ENCODE data around the gene BTBD2.
A peak's percentile ranks its signal among the peaks of the same experiment; 100 is the strongest.

Gene BTBD2

GRCh38 chr19:2050349-2050990 lies 35.0 kb upstream of the BTBD2 start:
- DNase-seq = no peak

DNA sequence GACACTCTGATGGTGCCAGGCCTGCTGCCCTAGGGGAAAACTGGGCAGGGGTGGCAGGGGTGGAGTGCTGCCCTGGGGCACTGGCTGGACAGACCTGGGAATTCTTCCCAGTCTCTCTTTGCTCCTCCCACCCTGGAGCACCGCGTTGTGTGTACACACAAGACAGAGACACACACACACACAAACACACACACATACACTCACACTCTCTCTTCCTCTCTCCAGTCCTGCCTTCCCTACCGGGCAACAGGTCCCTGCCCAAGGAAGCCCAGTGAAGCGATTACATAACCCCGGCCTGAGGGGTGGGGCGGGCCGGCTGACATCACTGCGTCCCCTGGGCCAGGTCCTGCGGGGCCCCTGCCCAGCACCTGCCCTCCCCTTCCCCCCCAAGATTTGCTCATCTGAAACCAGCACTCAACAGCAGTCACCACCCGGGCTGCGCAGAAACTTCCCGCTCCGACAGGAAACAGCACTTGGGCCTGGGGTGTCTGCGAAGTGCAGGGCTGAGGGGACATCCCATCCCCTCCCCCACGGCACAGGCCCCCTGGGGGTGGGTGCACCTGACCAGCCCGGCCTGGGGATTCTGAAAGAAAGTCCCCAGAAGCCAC lies 34.3 kb upstream of the BTBD2 start:
- no peak for DNase-seq

DNA sequence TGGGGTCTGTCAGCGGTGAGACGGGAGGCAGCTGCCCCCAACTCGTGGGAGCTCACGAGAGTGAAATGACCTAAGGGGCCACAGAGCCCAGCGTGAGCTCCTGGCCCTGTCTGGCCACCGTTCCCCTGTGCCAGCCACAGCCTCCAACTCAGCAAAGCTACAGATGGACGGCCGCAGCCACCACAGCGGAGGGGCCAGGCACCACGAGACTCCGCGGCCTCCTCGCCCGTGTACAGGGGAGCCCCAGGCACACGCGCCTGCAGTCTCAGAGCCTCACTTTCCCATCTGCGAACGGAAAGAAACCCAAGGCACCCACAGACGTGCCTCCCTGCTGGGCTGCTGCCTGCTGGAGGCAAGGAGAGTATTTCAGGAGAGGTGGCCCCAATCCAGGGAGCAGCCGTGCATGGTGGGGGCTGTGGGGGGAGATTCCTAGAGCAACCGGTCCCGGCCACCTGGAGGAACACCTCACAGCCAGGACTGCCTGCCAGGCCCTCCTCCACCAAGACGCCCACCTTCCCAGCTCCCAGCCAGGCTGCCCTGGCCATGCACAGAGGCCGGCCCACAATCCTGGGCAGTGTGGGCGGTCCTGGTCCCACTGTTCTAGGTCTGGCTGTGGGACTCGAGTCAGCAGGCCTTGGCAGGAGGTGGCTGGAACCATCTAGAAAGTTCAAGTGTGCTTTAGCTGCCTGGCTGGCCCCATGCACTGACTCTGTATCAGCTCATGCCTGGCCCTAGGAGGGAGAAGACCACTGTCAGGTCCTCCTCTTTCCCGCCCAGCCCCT lies 33.6 kb upstream of the BTBD2 start:
- DNase-seq = no peak

DNA sequence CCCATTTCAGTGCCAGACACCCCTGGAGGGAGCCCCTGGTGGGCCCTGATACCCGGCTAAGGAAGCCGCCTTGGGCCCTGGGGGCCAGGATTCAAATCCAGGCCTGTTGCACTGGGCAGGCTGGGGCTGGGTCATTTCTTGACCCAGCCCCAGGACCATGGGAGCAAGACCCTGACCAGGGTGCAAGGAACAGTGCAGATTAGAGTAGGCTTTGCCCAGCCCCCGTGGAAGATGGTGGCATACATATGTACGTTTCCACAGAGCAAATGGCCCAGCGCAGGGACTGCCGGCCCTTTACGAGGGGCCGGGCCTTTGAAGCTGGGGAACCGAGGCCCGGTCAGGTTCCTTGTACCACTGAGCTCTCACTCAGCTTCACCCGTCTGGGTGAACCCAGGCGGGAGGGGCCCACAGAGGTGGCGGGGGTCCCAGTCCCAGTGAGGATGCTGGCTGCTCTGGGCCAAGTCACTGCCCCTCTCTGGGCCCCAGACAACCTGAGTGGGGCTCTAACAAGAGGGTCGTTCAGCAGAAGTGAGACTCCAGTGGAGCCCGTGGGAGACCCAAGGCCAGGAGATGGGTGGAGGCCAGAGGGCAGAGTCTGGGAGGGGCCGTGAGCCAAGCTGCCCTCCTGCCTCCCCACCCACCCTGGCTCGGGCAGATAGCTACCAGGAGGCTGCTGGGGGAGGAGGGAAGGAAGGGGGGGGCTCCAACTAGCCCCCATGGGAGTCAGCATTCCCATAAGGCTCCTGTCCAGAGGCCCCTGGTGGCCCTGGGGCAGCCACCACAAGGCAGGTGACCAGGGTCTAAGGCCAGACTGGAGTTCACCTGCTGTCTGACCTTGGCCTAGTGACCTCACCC lies 32.8 kb upstream of the BTBD2 start:
- no peak for DNase-seq

DNA sequence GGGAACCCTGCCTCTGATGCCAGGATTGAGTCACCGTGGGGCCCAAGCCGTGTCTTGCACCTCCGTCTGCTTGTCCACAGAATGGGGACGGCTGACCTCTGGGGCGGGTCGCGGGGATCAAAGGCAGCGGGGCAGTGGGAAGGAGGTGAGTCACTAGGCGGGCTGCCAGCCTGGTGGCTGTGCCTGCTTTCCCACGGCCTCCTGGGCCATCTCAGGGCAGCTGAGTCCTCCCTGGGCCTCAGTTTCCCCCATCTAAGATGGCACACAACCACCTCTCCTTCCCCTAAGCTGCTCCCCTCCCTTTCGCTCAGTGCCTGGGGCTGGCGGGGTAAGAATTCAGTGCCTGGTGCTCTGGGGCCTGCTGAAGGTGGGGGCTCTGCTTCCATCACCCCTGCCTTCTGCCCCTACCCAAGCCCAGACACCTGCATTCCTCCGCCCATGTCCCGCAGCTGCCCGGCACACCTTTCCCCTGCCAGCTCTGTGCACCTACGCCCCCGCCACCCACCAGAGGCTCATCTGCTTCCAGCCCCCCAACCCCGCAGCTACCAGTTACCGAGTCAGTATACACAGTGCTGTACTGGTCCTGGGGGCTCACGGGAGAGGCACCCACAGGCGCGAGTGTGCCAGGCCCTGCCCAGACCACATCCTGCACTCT lies 32.1 kb upstream of the BTBD2 start:
- DNase-seq = no peak

DNA sequence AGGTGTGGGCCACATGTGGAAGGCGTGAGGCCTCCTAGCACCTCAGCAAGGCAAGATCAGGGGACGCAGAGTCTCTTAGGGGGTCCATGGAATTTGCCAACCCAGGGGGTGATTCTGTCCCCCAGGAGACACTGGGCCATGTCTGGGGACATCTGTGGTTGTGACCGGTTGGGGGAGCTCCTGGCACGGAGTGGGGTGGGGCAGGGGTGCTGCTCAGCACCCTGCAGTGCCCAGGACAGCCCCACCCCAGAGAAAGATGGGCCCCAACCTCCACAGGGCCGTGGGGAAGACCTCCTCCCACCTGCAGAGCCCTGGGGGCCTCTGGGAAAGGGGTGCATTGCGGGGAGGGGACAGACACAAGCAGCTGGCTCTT lies 31.5 kb upstream of the BTBD2 start:
- DNase-seq = no peak

DNA sequence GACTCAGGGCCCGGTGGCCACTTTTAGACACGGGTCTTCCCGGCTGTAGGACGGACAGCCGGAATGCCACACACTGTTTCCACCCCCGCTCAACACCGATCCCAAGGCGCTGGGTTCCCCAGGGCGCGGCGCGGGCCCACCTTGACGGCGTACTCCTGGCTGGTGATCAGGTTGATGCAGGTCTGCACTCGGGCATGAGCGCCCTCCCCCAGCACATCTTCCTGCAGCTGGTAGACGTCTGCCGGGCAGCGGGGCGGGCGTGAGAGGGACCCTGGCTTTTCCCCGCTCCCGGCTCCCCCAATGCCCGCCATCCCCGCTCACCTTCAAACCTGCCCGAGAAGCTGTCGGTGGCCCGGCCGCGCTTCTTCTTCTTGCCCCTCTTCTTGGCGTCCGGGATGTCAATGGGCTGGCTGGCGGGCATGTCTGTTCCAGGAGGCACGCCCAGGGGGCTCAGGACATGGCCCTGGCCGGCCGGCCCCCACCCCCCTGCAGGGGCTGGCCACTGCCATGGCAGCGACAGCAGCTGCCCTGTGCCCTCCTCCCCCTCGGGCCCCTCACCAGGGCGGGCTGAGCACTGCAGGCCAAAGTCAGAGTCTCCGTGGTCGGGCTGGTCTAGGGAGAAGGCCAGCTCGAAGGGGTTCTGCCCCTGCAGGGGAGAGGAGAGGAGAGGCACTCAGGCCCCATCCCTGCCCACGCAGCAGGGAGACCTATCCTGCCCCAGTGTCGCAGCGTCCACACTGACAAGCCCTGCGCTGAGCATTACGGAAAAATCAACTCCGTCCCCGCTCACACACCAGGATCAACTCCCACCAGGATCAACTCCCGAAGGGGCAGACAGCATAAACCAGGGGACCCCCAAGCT lies 30.8 kb upstream of the BTBD2 start:
- DNase-seq = no peak

DNA sequence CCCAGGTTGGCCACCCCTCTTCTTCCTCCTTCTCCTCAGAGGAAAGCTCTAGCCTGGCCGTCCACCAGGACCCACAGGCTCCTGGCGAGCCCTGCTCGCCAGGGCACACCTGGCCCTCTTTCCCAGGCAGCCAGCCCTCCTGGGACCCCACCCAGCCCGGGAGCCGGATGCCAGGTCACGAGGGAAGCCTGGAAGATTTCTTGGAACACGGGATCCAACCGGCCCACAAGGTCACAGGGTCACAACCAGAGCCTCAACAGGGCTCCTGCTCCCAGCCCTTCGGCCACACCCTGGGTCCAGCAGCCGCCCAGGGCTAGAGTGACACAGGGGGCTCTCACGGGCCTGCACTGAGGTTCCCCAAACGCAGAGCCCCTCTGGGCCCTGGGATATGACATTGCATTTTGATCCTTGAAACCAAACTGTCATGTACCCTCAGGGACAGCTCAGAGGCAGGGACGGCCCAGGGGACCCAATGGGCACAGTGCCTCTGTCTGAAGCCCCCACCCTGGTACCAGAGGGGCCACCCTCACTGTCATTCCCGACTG lies 30.1 kb upstream of the BTBD2 start:
- no peak for DNase-seq

- DNase-seq = no peak
These were observed 29.4 kb upstream of the BTBD2 start for GRCh38 chr19:2044709-2045500.

DNA sequence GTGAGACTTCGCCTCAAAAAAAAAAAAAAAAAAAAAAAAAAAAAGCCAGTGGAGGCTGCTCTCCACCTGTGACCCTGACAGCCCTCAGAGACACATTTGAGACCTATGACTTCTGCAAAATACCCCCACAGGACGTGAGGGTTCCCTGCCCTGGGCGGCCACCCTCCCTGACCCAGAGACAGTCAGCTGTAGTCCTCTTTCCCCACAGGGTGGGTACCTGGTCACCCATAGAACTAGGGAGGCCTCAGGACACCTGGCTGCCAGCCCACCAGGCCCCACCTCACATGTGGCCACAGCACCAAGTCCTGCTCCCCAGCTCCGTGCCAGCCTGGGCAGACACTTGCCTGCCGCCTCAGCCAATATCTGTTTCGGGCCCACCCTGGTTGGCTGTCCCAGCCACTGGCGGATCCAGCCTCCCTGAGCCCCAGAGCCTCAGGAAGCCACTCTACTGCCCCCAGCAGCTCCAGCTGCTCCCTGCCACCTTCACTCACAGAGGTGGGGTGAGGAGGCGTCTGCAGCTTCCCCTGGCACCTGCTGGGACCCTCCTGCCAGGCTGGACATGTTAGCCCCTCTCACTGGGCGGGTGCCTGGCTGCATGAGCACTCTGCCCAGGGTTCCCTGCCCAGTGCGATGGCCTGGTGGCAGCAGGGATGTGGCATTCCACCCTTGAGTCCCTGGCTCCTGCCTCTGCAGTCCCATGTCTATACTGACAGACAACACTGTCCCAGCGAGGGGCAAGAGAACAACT lies 28.6 kb upstream of the BTBD2 start:
- no peak for DNase-seq

DNA sequence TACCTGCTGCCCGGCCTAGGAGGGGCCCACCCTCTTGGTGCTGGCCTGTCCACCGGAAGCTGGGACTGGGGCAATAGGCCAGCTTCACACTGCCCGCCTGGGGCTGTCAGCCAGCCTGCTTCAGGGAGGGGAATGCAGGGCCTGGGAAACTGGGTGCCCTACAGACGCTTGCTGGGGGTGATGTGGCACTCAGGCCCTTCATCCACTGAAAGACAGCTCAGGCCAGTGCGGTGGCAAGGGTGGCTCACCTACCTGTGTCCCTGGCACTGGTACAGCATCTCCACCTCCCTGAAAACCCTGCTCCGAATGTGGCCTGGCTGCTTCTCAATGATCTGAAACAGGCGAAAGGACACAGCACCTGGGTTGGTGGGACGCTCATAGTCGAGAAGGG lies 27.7 kb upstream of the BTBD2 start:
- DNase-seq = no peak

- DNase-seq = no peak
These were observed 27.2 kb upstream of the BTBD2 start for GRCh38 chr19:2042485-2043250.

DNA sequence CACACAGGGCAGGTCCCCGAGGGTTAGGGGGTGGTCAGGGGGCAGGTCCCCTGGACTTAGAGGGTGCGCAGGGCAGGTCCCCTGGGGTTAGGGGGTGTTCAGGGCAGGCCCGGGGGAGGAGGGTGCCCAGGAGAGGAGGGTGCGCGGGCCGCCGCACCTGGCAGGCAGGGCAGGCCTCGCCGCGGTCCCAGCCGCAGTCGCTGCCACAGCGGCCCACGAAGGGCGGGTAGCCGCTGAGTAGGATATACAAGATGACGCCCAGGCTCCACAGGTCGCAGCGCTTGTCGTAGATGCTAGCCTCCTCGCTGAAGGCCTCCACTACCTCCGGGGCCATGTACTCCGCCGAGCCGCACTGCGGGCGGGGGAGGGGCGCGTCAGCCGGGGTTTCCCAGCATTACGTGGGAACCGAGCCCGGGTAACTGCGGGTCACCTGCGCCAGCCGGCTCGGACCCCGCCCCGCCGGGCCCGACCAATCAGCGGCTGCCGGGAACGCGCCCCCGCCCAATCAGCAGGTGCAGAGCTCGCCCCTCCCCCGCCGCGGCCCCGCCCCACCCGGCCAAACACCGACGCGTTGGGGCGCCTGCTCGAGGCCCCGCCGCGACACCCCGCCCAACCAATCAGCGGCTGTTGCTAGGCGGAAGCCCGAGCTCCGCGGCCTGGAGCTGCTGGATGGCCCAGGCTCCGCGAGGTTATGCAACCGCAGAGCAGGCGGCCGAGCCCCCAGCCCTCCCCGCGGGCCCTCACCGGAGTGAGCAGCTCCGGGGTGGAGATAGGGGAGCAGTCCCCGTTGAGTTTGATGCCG lies 26.4 kb upstream of the BTBD2 start:
- DNase-seq = peak; percentile 91

DNA sequence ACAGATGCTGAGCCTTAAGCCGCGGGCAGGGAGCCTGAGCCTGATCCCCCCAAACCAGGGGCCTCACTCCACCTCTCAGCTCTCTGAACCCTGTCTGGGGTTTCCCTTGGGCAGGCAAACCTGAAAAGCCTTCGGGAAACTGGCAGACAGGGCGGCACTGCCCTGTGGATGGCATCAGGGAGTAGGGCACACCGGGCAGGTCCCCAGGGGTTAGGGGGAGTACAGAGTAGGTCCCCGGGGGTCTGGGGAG lies 25.8 kb upstream of the BTBD2 start:
- DNase-seq = no peak

DNA sequence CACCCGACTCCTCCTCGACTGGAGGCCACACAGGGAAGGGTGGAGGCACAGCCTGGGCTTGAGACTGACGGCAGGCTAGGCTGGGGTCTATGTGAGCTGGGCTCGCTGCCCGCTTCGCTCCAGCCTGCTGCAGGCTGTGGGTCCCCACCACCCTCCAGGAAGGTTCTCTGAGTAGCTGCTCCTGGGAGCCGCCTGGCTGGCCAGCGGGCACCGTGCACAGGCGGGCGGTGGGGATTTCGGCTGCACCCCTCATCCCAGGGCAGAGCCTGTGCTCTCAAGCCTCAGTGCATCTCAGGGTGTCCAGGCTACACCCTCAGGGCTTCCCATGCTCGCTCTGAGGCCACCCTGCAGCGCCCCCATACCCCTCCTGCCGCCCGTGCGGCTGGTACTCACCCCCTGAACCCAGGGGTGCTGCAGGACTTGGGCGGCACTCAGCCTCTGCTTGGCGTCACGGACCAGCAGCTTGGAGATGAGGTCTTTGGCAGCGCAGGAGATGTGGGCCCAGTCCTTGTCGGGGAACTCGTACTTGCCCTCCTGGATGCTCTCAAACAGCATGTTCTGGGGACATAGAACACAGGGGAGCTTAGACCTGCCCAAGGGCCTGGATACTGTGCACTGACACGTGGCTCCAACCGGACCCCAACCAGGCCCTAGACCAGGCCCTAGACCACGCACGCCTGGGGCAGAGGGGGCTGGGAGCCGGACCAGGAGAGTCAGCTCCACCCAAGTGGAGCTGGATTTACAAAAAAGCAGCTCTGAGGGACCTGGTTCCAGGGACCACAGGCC lies 25.3 kb upstream of the BTBD2 start:
- DNase-seq = no peak

DNA sequence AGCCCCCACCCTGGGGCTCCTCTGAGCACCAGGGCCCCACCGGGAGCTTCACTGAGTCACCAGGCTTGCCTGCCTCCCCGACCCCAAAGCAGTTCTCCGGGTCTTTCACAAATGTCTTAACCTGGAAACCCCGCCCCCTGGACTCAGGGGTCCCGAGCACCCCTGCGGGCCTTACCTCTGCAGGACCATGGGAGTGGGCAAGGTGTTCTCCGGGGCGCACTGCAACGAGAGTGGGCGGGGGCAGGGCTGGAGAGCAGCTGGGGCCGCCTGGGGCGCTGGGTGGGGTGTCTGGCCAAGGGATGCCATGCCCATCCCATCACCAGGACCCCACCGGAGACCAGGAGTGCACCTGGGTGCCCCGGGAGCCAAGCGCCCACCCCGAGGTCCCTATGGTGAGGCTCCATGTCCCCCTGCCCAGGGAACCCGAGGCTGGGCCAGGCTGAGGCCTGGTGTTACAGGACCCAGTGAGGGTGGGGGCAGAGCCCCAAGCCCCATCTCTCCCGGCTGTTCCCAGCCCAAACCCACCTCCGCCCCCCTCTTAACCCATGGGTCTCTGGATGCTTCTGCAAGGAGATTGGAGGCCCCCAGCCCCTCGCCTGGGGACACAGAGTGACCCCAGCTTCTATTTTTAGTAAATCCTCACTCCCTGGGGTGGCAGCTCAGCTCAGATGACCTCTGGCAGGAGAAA lies 24.6 kb upstream of the BTBD2 start:
- no peak for DNase-seq

All from NCI-H2107 (cell line).